ENCODE data around the gene SCAMP1.

DNA sequence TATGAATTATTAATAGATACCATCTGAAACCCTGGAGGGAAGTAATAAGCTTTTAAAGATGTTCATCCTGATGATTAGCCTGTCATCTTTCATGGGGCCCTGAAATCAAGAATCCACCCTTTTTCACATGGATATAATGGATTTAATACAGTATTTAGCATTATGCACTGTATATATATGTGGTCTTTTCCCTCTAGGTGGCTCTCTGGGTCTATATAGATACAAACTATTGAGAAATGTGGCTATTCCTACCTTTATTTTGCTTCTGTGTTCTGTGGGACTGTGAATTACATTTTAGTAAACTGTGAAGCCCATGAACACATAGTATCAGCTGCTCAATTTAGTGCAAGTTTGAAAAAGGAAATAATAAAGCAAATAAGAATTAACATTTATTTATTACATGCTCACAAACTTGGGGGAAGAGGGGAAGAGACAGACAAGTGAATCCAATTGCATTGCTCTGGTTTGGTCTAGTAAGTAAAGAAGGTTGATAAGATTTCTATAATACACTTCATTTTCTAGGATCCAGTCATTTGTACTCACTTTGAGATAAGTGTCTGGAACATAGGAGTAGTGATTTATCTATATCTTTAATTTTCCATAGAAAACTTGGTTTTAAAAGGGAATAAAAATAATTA lies 112.2 kb downstream of the SCAMP1 start:
- TF ChIP-seq, protein P1, sequence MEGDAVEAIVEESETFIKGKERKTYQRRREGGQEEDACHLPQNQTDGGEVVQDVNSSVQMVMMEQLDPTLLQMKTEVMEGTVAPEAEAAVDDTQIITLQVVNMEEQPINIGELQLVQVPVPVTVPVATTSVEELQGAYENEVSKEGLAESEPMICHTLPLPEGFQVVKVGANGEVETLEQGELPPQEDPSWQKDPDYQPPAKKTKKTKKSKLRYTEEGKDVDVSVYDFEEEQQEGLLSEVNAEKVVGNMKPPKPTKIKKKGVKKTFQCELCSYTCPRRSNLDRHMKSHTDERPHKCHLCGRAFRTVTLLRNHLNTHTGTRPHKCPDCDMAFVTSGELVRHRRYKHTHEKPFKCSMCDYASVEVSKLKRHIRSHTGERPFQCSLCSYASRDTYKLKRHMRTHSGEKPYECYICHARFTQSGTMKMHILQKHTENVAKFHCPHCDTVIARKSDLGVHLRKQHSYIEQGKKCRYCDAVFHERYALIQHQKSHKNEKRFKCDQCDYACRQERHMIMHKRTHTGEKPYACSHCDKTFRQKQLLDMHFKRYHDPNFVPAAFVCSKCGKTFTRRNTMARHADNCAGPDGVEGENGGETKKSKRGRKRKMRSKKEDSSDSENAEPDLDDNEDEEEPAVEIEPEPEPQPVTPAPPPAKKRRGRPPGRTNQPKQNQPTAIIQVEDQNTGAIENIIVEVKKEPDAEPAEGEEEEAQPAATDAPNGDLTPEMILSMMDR (IDR thresholded peaks at IDR 0.05), result peak in 2 of 4 donors; percentile 13 to 18
- no peak for TF ChIP-seq POLR2A (IDR thresholded peaks at IDR 0.05)

All from right lobe of liver (tissue), 4 donors.